GM23338 (cell line): ENCODE results near the gene HSD3B7. TPM values are rescaled to one million over a fixed set of nuclear protein-coding genes. Genes with fewer than 3 reads are reported as not detected.
A peak's percentile ranks its signal among the peaks of the same experiment; 100 is the strongest.

ENCODE experiments used
- ATAC-seq: fragments of 200-7000 bp; cut with Tn5 transposase; 3 replicates; pipeline ENCODE4 v1.9.1; 2020
- DNase-seq: peaks from one replicate; pipeline ENCODE4 v3.0.0-alpha.2; 2015; ENCODE audit warnings: low spot score
- H2AFZ ChIP-seq: fragments of 200-600 bp; sonication (generic); 2 replicates; pipeline ENCODE4 v1.8.0; 2016; ENCODE audit warnings: antibody characterized with exemption, mild to moderate bottlenecking, moderate library complexity
- H3F3A ChIP-seq: fragments of 200-600 bp; sonication (generic); replicated peaks from 2 replicates; pipeline ENCODE4 v1.8.0; 2017; ENCODE audit warnings: antibody characterized with exemption, mixed run types, low read depth
- H3K27ac ChIP-seq: fragments of 200-600 bp; sonication (generic); 2 replicates; pipeline ENCODE4 v1.6.1; 2016; ENCODE audit warnings: low read depth
- H3K27me3 ChIP-seq: fragments of 200-600 bp; sonication (generic); 2 replicates; pipeline ENCODE4 v1.8.0; 2016; ENCODE audit warnings: mild to moderate bottlenecking, mixed run types, moderate library complexity; ENCODE audit not compliant: insufficient read depth
- H3K36me3 ChIP-seq: fragments of 200-600 bp; sonication (generic); 2 replicates; pipeline ENCODE4 v1.8.0; 2016; ENCODE audit warnings: mild to moderate bottlenecking; ENCODE audit not compliant: insufficient read depth
- H3K4me1 ChIP-seq: fragments of 200-600 bp; sonication (generic); 2 replicates; pipeline ENCODE4 v1.8.0; 2016; ENCODE audit warnings: mild to moderate bottlenecking, moderate library complexity; ENCODE audit not compliant: insufficient read depth
- H3K4me2 ChIP-seq: fragments of 200-600 bp; sonication (generic); 2 replicates; pipeline ENCODE4 v1.7.1; 2017; ENCODE audit warnings: mixed run types
- H3K4me3 ChIP-seq: fragments of 200-600 bp; sonication (generic); 2 replicates; pipeline ENCODE4 v1.6.1; 2016; ENCODE audit warnings: mixed run types
- H3K79me2 ChIP-seq: fragments of 200-600 bp; sonication (generic); replicated peaks from 2 replicates; pipeline ENCODE4 v1.8.0; 2017; ENCODE audit warnings: mild to moderate bottlenecking; ENCODE audit not compliant: insufficient read depth
- H3K9me2 ChIP-seq: fragments of 200-600 bp; sonication (generic); 2 replicates; pipeline ENCODE4 v1.8.0; 2017; ENCODE audit not compliant: insufficient read depth
- H4K20me1 ChIP-seq: fragments of 200-600 bp; sonication (generic); replicated peaks from 2 replicates; pipeline ENCODE4 v1.8.0; 2017; ENCODE audit warnings: mild to moderate bottlenecking; ENCODE audit not compliant: insufficient read depth
- H3K27ac Mint-ChIP-seq: 2 replicates; pipeline ENCODE4 v1.8.0; 2020; ENCODE audit warnings: inconsistent platforms, mild to moderate bottlenecking, moderate library complexity, mixed read lengths
- H3K27me3 Mint-ChIP-seq: 3 replicates; pipeline ENCODE4 v1.8.0; 2022; ENCODE audit warnings: low read depth, mild to moderate bottlenecking, moderate library complexity, mixed read lengths, inconsistent platforms; ENCODE audit not compliant: insufficient read depth, poor library complexity
- H3K36me3 Mint-ChIP-seq: 3 replicates; pipeline ENCODE4 v1.8.0; 2021; ENCODE audit warnings: low read depth, mild to moderate bottlenecking, inconsistent platforms, moderate library complexity, mixed read lengths
- H3K4me1 Mint-ChIP-seq: 3 replicates; pipeline ENCODE4 v1.8.0; 2020; ENCODE audit warnings: mild to moderate bottlenecking, inconsistent platforms, mixed read lengths
- H3K4me3 Mint-ChIP-seq: 3 replicates; pipeline ENCODE4 v1.8.0; 2021; ENCODE audit warnings: moderate library complexity, mild to moderate bottlenecking, inconsistent platforms, mixed read lengths
- H3K9me3 Mint-ChIP-seq: 3 replicates; pipeline ENCODE4 v1.8.0; 2020; ENCODE audit warnings: moderate library complexity, mild to moderate bottlenecking, inconsistent platforms, mixed read lengths
- CREB1 ChIP-seq: fragments of 250-450 bp; sonication (Bioruptor Pico); IDR thresholded peaks from 2 replicates; pipeline ENCODE4 v1.5.0; 2020; ENCODE audit warnings: low read depth, mild to moderate bottlenecking, moderate library complexity
- CTCF ChIP-seq, 2 experiments: fragments of 200-600 bp in 1 of 2; sonication (generic) in 1 of 2; conservative IDR thresholded peaks; 2 replicates each; pipeline versions ENCODE4 v1.5.1 to v1.6.1; 2016 to 2017; ENCODE audit warnings: antibody characterized with exemption in 2 of 2, low read depth in 2 of 2, mild to moderate bottlenecking in 2 of 2, moderate library complexity in 1 of 2
- ETS1 ChIP-seq: IDR thresholded peaks from 2 replicates; pipeline ENCODE4 v1.6.1; 2016; ENCODE audit warnings: antibody characterized with exemption
- EZH2 ChIP-seq: fragments of 200-600 bp; sonication (generic); IDR thresholded peaks from one replicate; pipeline ENCODE4 v1.8.0; 2017; ENCODE audit warnings: antibody characterized with exemption, mild to moderate bottlenecking, low read depth; ENCODE audit not compliant: unreplicated experiment
- EZH2phosphoT487 ChIP-seq: fragments of 200-600 bp; sonication (generic); IDR thresholded peaks from one replicate; pipeline ENCODE4 v1.8.1; 2018; ENCODE audit warnings: antibody characterized with exemption; ENCODE audit not compliant: unreplicated experiment
- JUNB ChIP-seq: IDR thresholded peaks from one replicate; pipeline ENCODE4 v1.6.1; 2016; ENCODE audit warnings: antibody characterized with exemption; ENCODE audit not compliant: unreplicated experiment
- NANOG ChIP-seq: IDR thresholded peaks from 2 replicates; pipeline ENCODE4 v1.6.1; 2016; ENCODE audit warnings: antibody characterized with exemption, borderline replicate concordance
- POLR2AphosphoS5 ChIP-seq: IDR thresholded peaks from 2 replicates; pipeline ENCODE4 v1.6.1; 2016; ENCODE audit warnings: antibody characterized with exemption, low read depth
- REST ChIP-seq: IDR thresholded peaks from one replicate; pipeline ENCODE4 v1.6.1; 2018; ENCODE audit warnings: antibody characterized with exemption; ENCODE audit not compliant: unreplicated experiment
- STAT1 ChIP-seq: IDR thresholded peaks from one replicate; pipeline ENCODE4 v1.6.1; 2016; ENCODE audit warnings: antibody characterized with exemption; ENCODE audit not compliant: unreplicated experiment
- ZNF114 ChIP-seq: fragments of 250-450 bp; sonication (Bioruptor Pico); IDR thresholded peaks from 2 replicates; pipeline ENCODE4 v1.5.0; 2020; ENCODE audit warnings: mild to moderate bottlenecking, moderate library complexity
- ZNF331 ChIP-seq: fragments of 250-450 bp; sonication (Bioruptor Pico); IDR thresholded peaks from 2 replicates; pipeline ENCODE4 v1.5.0; 2020; ENCODE audit warnings: low read depth, mild to moderate bottlenecking, moderate library complexity
- ZNF462 ChIP-seq: fragments of 250-450 bp; sonication (Bioruptor Pico); IDR thresholded peaks from 2 replicates; pipeline ENCODE4 v1.5.0; 2020; ENCODE audit warnings: mild to moderate bottlenecking, moderate library complexity
- polyA plus RNA-seq: library from polyadenylated mRNA; unstranded; fragments of >200 nt; fragmentation: Nextera tagmentation; extraction: Ambion mirVana; gene quantifications from 2 replicates; pipeline ENCODE4 v1.2.1, GENCODE V29; 2016
- total RNA-seq: library from RNA; depleted of rRNA; stranded (reverse); fragments of >200 nt; shearing (Covaris generic); gene quantifications from 2 replicates; pipeline ENCODE4 v1.2.3, GENCODE V29; 2014

Gene HSD3B7
- total and polyA plus RNA-seq, 2 experiments from 2014 or later: 4.3 to 12.2 TPM

- H3K4me1 ChIP-seq: peaks cover 22% of the 10 kb centered on the region
- no peaks in the 10 kb centered on the region for H3K36me3 Mint-ChIP-seq
- ATAC-seq (peak; percentile 16), DNase-seq (peak; percentile 34)
- no peaks in the 10 kb centered on the region for H3K36me3 ChIP-seq
- H3K27ac ChIP-seq: peak overlapping the region; percentile 32; the same call in 1 of the 2 replicates
- H3K4me1 Mint-ChIP-seq: peaks cover 19% of the 10 kb centered on the region
- H3K27ac Mint-ChIP-seq: no peak overlapping the region
- no peaks in the 10 kb centered on the region for H3K79me2 ChIP-seq
- H3K4me3 ChIP-seq: peak overlapping the region; percentile 75
- peaks cover 15% of the 10 kb centered on the region for H3K27me3 Mint-ChIP-seq
- no peaks in the 10 kb centered on the region for H3K9me2 ChIP-seq
- no peaks in the 10 kb centered on the region for H3K9me3 Mint-ChIP-seq
- no peak for TF ChIP-seq ZNF331 (CRISPR knock-in tag)
- TF ChIP-seq ZNF462 (CRISPR knock-in tag): no peak
- TF ChIP-seq JUNB: no peak
- no peak for TF ChIP-seq REST
- no peak for TF ChIP-seq NANOG
- no peak for TF ChIP-seq CTCF (conservative IDR thresholded peaks at IDR 0.05; ENCODE audit: low read depth in 2 of 2)
- no peak for TF ChIP-seq EZH2phosphoT487
- no peak for TF ChIP-seq CREB1 (CRISPR knock-in tag)
- TF ChIP-seq EZH2: no peak
- TF ChIP-seq POLR2AphosphoS5: no peak
- no peak for TF ChIP-seq STAT1
- no peak for TF ChIP-seq ZNF114 (CRISPR knock-in tag)
- no peak for TF ChIP-seq ETS1
- H3F3A ChIP-seq: peaks cover 9% of the 10 kb centered on the region; the same call in 1 of the 2 replicates
- no peaks in the 10 kb centered on the region for H3K27me3 ChIP-seq
- peak overlapping the region; percentile 94 for H3K4me2 ChIP-seq
- H4K20me1 ChIP-seq: no peaks in the 10 kb centered on the region
- peak overlapping the region; percentile 96 for H2AFZ ChIP-seq
- H3K4me3 Mint-ChIP-seq: peak overlapping the region; percentile 86
Observed at GRCh38 chr16:30997725-30998711, 13.0 kb downstream of the HSD3B7 start.
